Peyer's patch (tissue), 4 donors: Measurements from ENCODE around the gene ATRN.

Source experiments
- POLR2A ChIP-seq, 2 donors: fragments of 450-650 bp; IDR thresholded peaks; one replicate each; pipeline ENCODE4 v1.5.1; 2017; ENCODE audit warnings: antibody characterized with exemption in 2 of 2, mild to moderate bottlenecking in 2 of 2, moderate library complexity in 2 of 2
- TF ChIP-seq, protein P1 (sequence below), 6 experiments: fragments of 450-650 bp in 4 of 6; fragments of 200-600 bp in 2 of 6; sonication (generic) in 1 of 6; IDR thresholded peaks; one replicate each; pipeline ENCODE4 v1.5.1; 2017 to 2019; ENCODE audit warnings: antibody characterized with exemption in 6 of 6, mild to moderate bottlenecking in 3 of 6, moderate library complexity in 1 of 6

DNA sequence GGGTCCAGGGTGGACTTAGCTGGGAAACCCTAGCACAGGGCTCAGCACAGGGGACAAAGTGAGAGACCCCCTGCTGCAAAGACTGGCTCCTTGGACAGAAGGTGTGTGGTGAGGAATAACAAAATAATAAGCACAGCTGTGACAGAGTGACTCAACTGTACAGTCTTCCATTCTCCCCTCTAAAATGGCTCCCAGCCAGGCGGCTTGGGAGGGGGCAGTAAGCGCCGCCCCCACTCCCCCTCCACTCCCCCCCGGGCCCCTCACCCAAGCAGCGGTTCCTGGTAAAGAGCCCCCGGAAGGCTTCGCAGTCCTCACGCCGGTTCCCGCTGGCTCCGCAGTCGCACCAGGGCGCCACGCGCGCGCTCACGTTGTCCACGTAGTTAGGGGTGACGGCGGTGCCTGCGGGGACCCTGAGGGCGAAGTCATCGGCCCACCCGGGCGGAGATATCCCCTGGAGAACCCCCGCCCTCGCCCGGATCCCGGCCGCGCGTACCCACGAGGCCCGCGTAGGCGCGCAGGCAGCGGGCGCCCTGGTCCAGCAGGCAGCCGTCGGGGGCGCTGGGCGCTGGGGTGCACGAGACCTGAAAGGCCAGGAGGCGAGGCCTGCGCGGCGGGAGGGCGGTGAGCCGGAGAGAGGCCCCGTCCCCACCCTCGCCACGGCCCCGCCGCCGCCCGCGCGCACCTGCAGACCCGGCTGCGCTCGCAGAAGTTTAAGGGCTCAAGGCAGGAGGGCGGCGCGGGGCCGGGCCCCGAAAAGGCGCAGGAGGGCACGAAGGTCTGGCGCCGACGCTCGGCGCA lies 189.6 kb downstream of the ATRN start:
- TF ChIP-seq, protein P1, sequence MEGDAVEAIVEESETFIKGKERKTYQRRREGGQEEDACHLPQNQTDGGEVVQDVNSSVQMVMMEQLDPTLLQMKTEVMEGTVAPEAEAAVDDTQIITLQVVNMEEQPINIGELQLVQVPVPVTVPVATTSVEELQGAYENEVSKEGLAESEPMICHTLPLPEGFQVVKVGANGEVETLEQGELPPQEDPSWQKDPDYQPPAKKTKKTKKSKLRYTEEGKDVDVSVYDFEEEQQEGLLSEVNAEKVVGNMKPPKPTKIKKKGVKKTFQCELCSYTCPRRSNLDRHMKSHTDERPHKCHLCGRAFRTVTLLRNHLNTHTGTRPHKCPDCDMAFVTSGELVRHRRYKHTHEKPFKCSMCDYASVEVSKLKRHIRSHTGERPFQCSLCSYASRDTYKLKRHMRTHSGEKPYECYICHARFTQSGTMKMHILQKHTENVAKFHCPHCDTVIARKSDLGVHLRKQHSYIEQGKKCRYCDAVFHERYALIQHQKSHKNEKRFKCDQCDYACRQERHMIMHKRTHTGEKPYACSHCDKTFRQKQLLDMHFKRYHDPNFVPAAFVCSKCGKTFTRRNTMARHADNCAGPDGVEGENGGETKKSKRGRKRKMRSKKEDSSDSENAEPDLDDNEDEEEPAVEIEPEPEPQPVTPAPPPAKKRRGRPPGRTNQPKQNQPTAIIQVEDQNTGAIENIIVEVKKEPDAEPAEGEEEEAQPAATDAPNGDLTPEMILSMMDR (IDR thresholded peaks at IDR 0.05) = no peak
- TF ChIP-seq POLR2A (IDR thresholded peaks at IDR 0.05) = no peak
